NCI-H2107 treated with DMSO at 0.1 percent for 48 hours (cell line): ENCODE data around the gene SIDT2.
"Not testable (repeated sequence)": the region's sequence is repeated elsewhere in the genome, so short reads cannot be mapped to it uniquely, and the experiment has no call there.

Experiments
- DNase-seq: peaks from one replicate; lab custom pipeline; 2025; ENCODE audit not compliant: unreplicated experiment; lab: John Stamatoyannopoulos, UW

SIDT2 gene

DNA sequence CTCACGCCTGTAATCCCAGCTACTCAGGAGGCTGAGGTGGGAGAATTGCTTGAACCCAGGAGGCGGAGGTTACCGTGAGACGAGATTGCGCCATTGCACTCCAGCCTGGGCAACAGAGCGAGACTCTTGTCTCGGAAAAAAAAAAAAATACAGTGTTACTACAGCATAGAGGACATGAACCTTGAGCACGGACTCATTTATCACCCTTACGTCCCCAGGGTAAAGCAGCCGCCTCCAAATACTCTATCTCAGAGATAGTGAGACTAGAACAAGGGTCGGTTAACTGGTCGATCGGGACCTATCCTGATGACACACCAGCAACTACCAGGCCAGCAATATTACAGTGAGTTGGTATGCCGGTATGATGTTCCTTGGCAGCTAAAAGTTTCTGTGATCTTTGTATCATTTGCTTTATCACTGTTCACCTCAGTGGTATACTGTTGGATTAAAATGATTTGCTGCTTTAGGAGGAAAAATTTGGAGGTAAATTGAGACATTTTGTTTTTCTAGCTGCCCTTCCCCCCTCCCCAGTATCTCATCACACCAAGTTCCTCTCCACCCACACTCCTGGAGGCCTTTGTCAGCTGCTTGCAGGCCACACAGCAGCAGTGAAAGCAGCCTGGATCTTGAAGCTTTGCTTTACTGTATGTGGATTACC lies 7.0 kb upstream of the SIDT2 start:
- DNase-seq, result no peak

DNA sequence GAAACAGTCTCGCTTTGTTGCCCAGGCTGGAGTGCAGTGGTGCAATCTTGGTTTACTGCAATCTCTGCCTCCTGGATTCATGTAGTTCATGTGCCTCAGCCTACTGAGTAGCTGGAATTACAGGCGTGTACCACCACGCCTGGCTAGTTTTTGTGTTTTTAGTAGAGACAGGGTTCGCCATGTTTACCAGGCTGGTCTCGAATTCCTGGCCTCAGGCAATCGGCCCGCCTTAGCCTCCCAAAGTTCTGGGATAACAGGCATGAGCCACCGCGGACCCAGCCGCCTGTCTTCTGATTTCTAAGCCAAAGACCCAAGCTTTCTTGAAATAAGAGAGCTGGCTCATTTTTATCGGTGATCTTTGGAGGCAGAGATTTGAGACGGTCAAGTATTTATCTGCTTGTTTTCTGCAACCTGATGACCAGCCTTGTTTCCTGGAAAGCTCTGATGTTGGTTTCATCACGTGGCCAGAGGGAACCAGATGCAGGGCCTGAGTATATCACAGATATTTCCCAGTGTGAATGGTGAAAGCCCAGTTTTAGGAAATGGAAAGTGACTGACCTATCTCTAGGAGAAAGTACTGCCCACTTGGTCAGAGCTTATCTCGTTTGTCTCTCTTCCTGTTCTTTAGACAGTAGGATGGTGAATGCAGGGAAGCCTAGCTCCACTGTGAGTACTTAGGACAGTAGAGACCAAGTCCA lies 5.7 kb upstream of the SIDT2 start:
- no peak for DNase-seq

DNA sequence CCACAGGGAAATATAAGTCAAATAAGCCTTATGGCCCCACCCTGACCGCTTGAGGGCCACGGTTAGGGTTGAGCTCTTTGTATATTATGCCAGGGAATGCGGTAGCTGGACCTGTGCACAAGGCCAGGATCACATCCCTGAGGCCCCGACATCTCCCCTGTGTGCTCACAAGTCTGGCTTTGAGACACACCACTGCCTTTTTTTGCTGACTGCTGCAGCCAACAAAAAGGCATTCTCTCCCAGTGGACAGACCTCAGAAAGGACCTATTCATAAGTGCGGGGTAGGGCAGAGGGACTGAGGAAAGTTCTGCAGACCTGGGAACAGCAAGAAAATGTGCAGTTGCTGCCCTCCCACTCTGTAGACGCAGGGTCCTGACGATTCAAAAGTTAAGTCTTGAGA lies 3.4 kb upstream of the SIDT2 start:
- DNase-seq, result no peak

DNA sequence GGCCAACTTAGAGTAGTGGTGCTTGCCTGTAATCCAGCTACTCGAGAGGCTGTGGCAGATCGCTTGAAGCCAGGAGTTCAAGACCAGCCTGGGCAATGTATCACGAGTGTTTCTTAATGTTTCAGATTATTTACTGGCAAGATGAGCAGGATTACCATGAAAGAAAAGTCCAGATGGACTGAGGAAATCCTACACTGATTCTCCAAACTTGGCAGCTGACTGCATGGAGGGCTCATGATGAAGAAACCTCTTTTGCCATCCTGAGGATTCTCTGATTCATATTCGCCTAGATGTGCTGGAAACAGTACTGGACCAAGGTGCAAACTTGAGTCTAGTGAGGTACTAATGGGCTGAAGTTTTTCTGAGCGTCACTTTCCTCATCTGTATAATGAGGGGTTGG lies 2.8 kb upstream of the SIDT2 start:
- no peak for DNase-seq

DNA sequence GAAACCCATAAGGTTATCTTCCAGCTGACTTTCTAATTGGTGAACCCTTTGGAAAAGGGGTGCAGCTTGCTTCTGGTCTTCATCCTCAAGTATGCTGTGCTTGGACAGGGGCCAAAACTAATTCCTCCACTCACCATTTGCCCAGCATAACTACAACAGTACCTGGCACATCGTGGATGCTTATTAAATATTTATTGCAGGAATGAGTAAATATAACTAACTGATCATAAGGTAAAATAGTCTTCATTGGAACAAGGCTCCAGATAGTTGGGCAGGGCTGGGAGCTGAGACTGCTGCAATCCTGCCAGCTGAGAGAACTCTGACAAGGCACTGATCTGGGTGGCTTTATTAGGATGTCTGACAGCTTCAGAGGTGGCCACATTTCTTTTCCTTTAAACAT lies 2.4 kb upstream of the SIDT2 start:
- no peak for DNase-seq

DNA sequence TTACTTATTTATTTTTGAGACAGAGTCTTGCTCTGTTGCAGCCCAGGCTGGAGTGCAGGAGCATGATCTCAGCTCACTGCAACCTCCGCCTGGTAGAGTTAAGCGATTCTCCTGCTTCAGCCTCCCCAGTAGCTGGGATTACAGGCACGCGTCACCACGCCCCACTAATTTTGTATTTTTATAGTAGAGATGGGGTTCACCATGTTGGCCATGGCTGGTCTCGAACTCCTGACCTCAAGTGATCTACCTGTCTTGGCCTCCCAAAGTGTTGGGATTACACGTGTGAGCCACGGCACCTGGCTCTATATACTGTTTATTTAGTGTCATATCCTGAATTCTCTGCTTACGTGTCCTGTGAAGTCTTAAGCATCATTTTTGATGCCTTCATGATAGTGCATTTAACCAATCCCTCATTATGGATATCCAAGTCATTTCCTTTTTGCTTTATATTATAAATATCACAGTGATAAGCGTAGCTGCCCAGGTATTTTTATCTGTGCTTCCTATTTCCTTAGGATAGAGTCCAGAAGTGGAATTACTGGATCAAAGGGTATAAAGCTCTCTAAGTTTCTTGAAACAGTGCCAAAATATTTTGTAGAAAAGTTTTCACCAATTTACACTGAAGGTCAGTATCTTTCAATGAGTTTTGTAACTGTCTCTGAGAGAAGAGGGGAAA lies 871 bp upstream of the SIDT2 start:
- no peak for DNase-seq

DNA sequence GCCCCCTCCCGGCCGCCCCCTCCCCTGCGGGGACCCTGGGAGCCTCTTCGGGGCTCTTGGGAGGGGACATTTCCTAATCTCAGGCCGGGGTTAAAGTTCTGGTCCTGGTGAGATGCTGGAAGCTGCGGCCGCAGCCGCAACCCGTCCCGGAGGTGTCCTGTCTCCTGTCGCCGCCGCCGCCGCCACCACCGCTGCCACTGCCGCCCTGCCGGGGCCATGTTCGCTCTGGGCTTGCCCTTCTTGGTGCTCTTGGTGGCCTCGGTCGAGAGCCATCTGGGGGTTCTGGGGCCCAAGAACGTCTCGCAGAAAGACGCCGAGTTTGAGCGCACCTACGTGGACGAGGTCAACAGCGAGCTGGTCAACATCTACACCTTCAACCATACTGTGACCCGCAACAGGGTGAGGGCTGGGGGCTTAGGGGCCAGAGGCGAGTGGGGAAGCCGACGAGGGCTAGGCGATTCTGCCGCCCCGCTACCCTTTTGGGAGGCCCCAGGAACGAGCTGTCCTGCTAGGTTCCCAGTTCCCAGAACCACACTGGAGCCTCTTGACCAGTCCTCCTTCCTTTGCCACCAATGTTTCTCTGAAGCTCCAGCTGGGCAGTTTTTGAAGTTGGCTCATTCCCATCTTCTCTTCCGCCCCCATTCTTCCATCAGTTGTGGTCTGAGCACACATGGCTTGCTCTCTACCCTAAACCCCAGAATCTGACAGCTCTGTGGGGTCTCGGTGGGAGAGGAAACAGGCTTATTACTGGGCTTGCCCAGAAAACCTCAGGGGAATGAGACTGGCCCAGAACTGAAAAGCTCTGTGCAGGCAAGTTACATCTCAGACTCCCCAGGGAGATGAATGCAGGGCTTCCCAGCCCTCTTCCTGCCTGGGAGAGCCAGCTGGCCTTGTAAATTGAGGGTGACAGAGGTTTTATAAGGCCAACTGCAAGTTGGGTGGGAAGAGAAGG lies 781 bp downstream of the SIDT2 start:
- DNase-seq, result peak; percentile 57

DNA sequence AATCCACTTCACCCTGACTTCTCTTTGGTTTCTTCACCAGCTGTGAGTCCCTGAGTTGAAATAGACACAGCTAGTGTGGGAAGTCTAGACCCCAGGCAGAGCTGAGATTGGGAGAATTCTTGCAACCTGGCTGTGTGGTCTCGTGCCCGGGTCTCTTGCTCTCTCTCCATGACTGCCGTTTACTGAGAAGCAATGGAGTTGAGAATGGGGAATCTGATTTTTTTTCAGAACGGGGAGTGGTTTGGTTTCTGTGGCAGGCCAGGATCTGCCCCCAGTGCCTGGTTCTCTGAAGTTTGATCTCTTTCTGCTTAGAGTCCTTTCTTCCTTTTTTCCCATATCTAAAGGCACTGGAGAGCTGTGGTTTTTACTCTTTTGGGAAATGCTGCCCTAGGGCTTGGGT lies 1.5 kb downstream of the SIDT2 start:
- peak; percentile 11 for DNase-seq

DNA sequence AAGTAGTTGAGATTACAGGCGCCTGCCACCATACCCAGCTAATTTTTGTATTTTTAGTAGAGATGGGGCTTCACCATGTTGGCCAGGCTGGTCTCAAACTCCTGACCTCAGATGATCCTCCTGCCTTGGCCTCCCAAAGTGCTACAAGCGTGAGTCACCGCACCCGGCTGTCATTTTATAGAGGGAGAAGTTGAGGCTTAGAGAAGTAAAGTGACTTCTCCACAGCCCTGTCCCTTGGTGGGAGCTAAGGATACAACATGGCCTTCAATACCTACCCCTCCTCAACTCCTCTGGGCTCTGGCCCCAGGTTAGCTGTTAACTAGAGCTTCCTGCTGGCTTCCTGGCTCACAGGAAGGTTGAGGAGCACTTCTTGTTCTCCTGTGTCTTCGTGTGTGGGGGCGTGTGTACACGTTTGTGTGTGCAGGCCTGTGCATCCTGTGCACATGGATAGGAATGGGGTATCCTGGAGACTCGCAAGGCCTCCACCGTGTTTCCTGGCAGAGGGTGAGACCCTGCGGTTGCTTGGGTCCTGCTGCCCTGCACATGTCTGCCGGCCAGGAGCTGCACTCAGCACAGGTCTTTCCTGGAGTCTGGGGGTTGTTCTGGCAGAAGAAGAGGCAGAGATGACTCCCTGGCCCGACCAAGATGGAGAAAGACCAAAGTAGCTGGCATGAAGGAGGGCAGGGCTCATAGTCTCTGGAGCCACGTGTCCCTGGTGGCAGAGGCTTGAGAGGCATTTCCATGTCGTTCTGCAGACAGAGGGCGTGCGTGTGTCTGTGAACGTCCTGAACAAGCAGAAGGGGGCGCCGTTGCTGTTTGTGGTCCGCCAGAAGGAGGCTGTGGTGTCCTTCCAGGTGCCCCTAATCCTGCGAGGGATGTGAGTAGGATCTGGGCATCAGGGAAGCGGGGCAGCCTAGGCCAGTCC lies 2.4 kb downstream of the SIDT2 start:
- DNase-seq, result no peak

DNA sequence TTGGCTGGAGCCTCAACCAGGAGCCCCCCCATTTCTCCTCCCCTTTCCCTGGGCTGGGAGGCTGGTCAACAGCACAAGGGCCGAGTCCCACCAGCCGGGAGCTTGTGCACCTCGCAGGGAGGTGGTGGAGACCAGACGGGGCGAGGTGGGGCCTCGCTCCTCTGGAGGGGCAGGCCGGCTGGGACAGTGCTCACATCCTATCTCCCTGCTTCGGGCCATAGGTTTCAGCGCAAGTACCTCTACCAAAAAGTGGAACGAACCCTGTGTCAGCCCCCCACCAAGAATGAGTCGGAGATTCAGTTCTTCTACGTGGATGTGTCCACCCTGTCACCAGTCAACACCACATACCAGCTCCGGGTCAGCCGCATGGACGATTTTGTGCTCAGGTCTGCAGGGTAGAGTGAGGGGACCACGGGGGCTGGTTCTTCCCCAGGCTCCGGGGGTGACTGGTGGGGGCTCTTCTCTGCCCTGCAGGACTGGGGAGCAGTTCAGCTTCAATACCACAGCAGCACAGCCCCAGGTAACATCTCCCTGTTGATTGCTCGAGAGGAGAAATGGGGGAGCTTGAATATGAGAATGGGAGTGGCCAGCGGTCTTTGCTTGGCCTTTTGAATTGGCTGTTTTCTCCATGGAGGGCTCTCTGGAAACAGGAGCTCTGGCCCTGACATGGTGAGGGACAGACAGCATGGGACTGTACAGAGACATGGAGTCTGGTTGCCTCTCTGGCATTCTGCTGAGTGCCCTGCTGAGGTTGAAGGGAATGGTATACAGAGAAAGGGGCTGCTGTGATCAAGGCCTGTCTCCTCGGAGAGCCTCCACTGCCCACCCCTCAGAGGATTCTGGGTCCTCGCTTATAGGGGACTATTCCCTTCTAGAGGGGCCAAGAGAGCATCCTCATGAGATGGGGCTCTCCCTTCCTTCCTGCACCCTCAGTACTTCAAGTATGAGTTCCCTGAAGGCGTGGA lies 3.3 kb downstream of the SIDT2 start:
- DNase-seq, result no peak

DNA sequence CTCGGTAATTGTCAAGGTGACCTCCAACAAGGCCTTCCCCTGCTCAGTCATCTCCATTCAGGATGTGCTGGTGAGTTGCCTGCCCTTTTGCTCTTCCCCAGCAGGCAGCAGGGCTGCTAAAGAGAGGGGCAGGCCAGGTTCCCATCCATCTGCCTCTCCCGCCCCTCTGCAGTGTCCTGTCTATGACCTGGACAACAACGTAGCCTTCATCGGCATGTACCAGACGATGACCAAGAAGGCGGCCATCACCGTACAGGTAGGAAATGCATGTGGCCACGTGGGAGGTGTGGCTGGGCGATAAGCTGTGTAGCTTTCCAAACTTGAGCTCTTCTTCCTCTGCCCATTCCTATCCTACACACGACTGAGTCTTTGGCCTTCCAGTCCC lies 4.0 kb downstream of the SIDT2 start:
- DNase-seq, result no peak

DNA sequence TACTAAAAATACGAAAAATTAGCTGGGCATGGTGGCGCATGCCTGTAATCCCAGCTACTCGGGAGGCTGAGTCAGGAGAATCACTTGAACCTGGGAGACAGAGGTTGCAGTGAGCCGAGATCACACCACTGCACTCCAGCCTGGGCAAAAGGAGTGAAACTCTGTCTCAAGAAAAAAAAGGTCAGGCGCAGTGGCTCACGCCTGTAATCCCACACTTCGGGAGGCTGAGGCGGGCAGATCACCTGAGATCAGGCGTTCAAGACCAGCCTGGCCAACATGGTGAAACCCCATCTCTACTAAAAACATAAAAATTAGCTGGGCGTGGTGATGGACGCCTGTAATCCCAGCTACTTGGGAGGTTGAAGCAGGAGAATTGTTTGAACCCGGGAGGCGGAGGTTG lies 4.6 kb downstream of the SIDT2 start:
- not testable (repeated sequence) for DNase-seq

DNA sequence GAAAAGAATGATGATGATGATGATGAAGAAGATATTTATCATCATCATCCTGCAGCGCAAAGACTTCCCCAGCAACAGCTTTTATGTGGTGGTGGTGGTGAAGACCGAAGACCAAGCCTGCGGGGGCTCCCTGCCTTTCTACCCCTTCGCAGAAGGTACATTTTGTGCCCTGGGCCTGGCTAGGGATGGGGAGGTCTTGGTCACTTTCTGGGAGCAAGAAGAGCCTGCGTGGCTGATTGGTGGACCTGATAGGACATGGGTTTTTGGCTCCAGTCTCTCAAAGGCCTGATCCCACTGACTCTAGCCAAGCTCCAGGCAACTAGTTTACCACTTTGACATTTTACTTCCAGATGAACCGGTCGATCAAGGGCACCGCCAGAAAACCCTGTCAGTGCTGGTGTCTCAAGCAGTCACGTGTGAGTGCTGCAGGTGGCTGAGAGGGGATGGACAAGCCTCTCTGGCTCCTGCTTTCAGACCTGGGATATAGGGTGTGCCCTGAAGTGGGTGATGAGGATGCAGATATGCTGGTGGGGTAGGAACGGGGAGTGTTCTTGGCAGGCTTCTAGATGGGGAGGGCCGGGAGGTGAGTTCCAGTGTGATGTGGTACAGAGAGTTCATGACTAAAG lies 5.3 kb downstream of the SIDT2 start:
- DNase-seq, result no peak

DNA sequence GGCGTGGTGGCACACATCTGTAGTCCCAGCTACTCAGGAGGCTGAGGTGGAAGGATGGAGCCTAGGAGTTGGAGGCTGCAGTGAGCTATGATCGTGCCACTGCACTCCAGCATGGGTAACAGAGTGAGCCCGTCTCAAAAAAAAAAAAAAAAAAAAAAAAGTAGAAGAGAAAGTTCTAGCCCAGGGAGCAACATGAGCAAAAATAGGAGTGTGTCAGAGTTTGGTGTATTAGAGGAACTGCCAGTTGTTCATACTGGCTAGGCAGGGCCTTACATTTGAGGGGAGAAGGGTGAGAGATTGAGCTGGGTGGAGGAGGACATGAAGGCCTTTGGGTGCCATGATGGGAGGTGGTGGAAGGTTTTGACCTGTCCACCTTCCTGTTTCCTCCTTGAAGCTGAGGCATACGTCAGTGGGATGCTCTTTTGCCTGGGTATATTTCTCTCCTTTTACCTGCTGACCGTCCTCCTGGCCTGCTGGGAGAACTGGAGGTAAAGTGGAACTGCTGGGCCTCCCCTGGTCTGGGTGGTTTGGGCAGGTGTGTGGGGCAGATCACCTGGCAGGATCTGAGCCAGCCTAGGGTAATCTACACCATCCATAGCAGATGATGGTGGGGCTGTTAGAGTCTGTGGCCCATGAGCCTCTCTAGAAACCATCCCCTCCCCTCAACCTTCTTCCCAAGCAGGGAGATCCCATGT lies 7.3 kb downstream of the SIDT2 start:
- no peak for DNase-seq

DNA sequence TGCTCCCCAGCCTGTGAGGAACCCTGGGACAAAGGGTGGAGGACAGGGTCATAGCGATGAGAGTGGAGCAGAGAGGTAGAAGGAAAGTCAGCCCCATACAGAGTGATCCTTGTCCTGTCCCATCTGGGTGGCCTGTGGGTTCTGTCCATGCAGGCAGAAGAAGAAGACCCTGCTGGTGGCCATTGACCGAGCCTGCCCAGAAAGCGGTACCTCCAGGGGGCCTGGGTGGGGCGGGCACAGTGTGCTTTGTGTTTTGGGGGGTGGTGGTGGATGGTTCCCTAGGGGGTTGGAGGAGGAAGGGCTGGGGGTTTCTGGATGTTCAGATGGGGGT lies 7.9 kb downstream of the SIDT2 start:
- DNase-seq, result no peak

DNA sequence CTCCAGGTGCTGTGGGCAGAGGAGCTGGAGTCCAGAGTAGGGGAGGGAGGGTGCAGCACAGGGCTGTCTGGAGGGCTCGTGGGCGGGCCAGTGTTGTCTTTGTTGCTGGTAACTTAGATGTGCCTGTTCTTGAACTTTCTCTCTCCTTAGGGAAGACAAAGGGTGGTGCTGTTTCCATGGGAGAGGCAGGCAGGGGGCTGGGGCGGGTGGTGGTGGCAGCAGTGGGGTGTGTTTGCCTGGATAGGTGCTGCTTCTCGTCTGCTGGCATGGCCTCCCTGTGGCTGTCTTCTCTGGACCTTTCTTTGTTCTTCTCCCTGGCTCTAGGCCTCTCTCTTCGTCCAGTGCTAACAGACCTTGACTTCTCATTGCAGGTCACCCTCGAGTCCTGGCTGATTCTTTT lies 8.5 kb downstream of the SIDT2 start:
- no peak for DNase-seq

DNA sequence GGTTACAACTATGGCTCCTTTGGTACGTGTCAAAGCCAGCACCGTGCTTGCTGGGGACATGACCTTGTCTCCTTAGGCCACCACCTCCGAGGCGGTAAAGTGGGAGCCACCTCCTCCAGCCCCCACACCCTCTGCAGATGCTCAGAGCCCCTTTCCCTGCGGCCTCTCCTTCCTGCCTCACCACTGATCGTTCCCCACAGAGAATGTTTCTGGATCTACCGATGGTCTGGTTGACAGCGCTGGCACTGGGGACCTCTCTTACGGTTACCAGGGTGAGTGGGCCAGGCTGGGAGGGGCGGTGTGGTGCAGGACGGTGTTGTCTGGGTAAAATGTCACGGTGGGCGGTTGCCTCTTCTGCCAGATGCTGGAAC lies 8.9 kb downstream of the SIDT2 start:
- DNase-seq, result no peak

DNA sequence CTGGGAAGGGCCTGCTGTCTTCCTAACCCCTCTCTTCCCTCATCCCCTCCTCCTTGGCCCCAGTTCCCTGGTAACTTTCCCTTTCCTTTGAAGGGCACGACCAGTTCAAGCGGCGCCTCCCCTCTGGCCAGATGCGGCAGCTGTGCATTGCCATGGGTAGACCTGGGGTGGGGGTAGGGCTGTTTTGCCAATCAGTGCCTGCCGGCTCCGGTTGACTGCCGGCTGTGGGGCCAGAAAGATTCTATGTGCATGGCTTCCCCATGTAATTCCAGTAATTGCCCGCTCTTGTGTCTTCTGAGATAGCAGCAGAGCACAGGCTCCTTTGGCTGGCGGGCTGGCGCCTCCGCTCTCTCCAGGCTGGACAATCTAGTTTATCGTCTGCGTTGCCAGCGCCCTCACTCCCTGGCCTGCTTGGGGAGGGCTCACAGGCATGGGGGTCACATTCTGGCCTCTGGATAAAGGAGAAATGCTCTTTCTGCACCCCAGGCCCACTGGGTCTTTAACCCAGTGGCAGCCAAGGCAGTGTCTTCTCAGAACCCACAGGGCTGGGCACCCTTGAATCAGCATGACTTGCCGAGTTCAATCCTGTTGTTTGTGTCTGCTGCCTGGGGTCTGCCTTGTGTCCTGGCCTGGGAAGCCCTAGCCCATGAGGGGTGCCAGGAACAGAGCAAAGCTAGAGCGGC lies 9.4 kb downstream of the SIDT2 start:
- no peak for DNase-seq
